Karpas-422 (cell line): ENCODE results near the gene OR2G6. TPM values are rescaled to one million over a fixed set of nuclear protein-coding genes. Genes with fewer than 3 reads are reported as not detected.
"Not testable (repeated sequence)": the region's sequence is repeated elsewhere in the genome, so short reads cannot be mapped to it uniquely, and the experiment has no call there.

Experiments used
- DNase-seq: peaks from one replicate; pipeline ENCODE4 v3.0.0-alpha.2; 2015
- H2AFZ ChIP-seq: fragments of 200-600 bp; sonication (generic); 2 replicates; pipeline ENCODE4 v1.6.1; 2014; ENCODE audit warnings: antibody characterized with exemption, low read length, mixed read lengths
- H3K27ac ChIP-seq: fragments of 200-600 bp; sonication (generic); 2 replicates; pipeline ENCODE4 v1.5.1; 2014; ENCODE audit warnings: mild to moderate bottlenecking, low read length, moderate library complexity
- H3K27me3 ChIP-seq: fragments of 200-600 bp; sonication (generic); 2 replicates; pipeline ENCODE4 v1.6.1; 2014; ENCODE audit warnings: low read length, mixed read lengths
- H3K36me3 ChIP-seq: fragments of 200-600 bp; sonication (generic); 2 replicates; pipeline ENCODE4 v1.6.1; 2014; ENCODE audit warnings: low read length, mixed read lengths; ENCODE audit not compliant: insufficient read depth
- H3K4me1 ChIP-seq: fragments of 200-600 bp; sonication (generic); 2 replicates; pipeline ENCODE4 v1.6.1; 2014; ENCODE audit warnings: mild to moderate bottlenecking, low read length, mixed read lengths
- H3K4me2 ChIP-seq: fragments of 200-600 bp; sonication (generic); 2 replicates; pipeline ENCODE4 v1.6.1; 2014; ENCODE audit warnings: low read length, low read depth, mild to moderate bottlenecking; ENCODE audit not compliant: poor library complexity, severe bottlenecking
- H3K4me3 ChIP-seq: fragments of 200-600 bp; sonication (generic); 2 replicates; pipeline ENCODE4 v1.5.1; 2014; ENCODE audit warnings: mild to moderate bottlenecking, antibody characterized with exemption, low read length, mixed read lengths
- H3K79me2 ChIP-seq: fragments of 200-600 bp; sonication (generic); 2 replicates; pipeline ENCODE4 v1.6.1; 2014; ENCODE audit warnings: mild to moderate bottlenecking, low read length, mixed read lengths
- H3K9ac ChIP-seq: fragments of 200-600 bp; sonication (generic); 2 replicates; pipeline ENCODE4 v1.6.0; 2014; ENCODE audit warnings: low read length
- H3K9me2 ChIP-seq: fragments of 200-600 bp; sonication (generic), shearing (Covaris generic); replicated peaks from 2 replicates; pipeline ENCODE4 v1.6.0; 2014; ENCODE audit warnings: mild to moderate bottlenecking, low read length, moderate library complexity; ENCODE audit not compliant: insufficient read depth
- H3K9me3 ChIP-seq: fragments of 300-700, 200-600 bp; sonication (generic); 2 replicates; pipeline ENCODE4 v1.6.1; 2014; ENCODE audit warnings: low read length, mixed read lengths
- H4K20me1 ChIP-seq: fragments of 200-600 bp; sonication (generic); 2 replicates; pipeline ENCODE4 v1.6.1; 2014; ENCODE audit warnings: mild to moderate bottlenecking, antibody characterized with exemption, low read length, low read depth; ENCODE audit not compliant: insufficient read depth
- total RNA-seq: library from RNA; depleted of rRNA; stranded (reverse); fragments of >200 nt; shearing (Covaris generic); gene quantifications from 2 replicates; pipeline ENCODE4 v1.2.3, GENCODE V29; 2014; ENCODE audit warnings: low replicate concordance; rRNA removed

The OR2G6 gene
- total RNA-seq = not detected in 2 replicates

GRCh38 chr1:248507773-248508172, at the start of gene OR2G6:
Gene OR2G6, plus strand, starts transcription at chr1:248508073. Its CDS starts 13,574 bp downstream, at chr1:248521647.
- not testable (repeated sequence) for H3K27me3 ChIP-seq, H3K4me2 ChIP-seq, H2AFZ ChIP-seq, DNase-seq, H3K9me2 ChIP-seq, H3K27ac ChIP-seq, H3K9ac ChIP-seq, H3K79me2 ChIP-seq, H3K4me3 ChIP-seq, H3K36me3 ChIP-seq, H3K4me1 ChIP-seq, H3K9me3 ChIP-seq, H4K20me1 ChIP-seq

GRCh38 chr1:248459117-248459516, 48.8 kb upstream of the OR2G6 start:
- not testable (repeated sequence) for H3K27ac ChIP-seq, H2AFZ ChIP-seq, H3K36me3 ChIP-seq, H3K27me3 ChIP-seq, DNase-seq, H3K9me2 ChIP-seq, H3K4me3 ChIP-seq, H3K9me3 ChIP-seq, H4K20me1 ChIP-seq, H3K79me2 ChIP-seq, H3K4me2 ChIP-seq, H3K4me1 ChIP-seq, H3K9ac ChIP-seq

- H3K4me1 ChIP-seq = no peaks in the 10 kb centered on the region
- no peak overlapping the region for H3K9ac ChIP-seq
- no peaks in the 10 kb centered on the region for H3K36me3 ChIP-seq
- no peak overlapping the region for H2AFZ ChIP-seq
- H3K27me3 ChIP-seq = no peaks in the 10 kb centered on the region
- H3K79me2 ChIP-seq = no peaks in the 10 kb centered on the region
- no peaks in the 10 kb centered on the region for H3K9me2 ChIP-seq
- H3K4me3 ChIP-seq = no peak overlapping the region
- no peak for DNase-seq
- H4K20me1 ChIP-seq = no peaks in the 10 kb centered on the region
- no peak overlapping the region for H3K27ac ChIP-seq
- no peaks in the 10 kb centered on the region for H3K9me3 ChIP-seq
- H3K4me2 ChIP-seq = no peak overlapping the region
These were observed 36.7 kb upstream of the OR2G6 start for GRCh38 chr1:248471154-248471553.

- not testable (repeated sequence) for H3K27ac ChIP-seq, H3K4me1 ChIP-seq, H3K79me2 ChIP-seq, H2AFZ ChIP-seq, H4K20me1 ChIP-seq, DNase-seq, H3K36me3 ChIP-seq, H3K9ac ChIP-seq, H3K9me3 ChIP-seq, H3K9me2 ChIP-seq, H3K4me3 ChIP-seq, H3K27me3 ChIP-seq, H3K4me2 ChIP-seq
These were observed 35.8 kb upstream of the OR2G6 start for GRCh38 chr1:248472111-248472510.

GRCh38 chr1:248473051-248473450, 34.8 kb upstream of the OR2G6 start, which contains the start of gene OR2T3:
Gene OR2T3, plus strand, starts transcription at chr1:248473351. Its CDS starts 0 bp downstream, at chr1:248473351.
- H3K9ac ChIP-seq, H3K27me3 ChIP-seq, H3K4me2 ChIP-seq: not testable (repeated sequence)

GRCh38 chr1:248475660-248476059, 32.2 kb upstream of the OR2G6 start:
- H3K4me2 ChIP-seq, H3K79me2 ChIP-seq, H3K4me3 ChIP-seq, H3K9me3 ChIP-seq, DNase-seq, H4K20me1 ChIP-seq, H3K9me2 ChIP-seq, H3K9ac ChIP-seq, H3K27me3 ChIP-seq, H3K36me3 ChIP-seq, H2AFZ ChIP-seq, H3K27ac ChIP-seq, H3K4me1 ChIP-seq: not testable (repeated sequence)

More at GRCh38 chr1:248473051-248473450, 34.8 kb upstream of the OR2G6 start, which contains the start of gene OR2T3:
- not testable (repeated sequence) for H3K79me2 ChIP-seq, H4K20me1 ChIP-seq, H3K9me2 ChIP-seq, H3K4me3 ChIP-seq, H3K9me3 ChIP-seq, H3K27ac ChIP-seq, H2AFZ ChIP-seq, DNase-seq, H3K36me3 ChIP-seq, H3K4me1 ChIP-seq

GRCh38 chr1:248481686-248482579, 25.9 kb upstream of the OR2G6 start:
- not testable (repeated sequence) for H3K27ac ChIP-seq, H3K4me1 ChIP-seq, H3K4me3 ChIP-seq, H3K36me3 ChIP-seq, H4K20me1 ChIP-seq, H3K79me2 ChIP-seq, H3K4me2 ChIP-seq, H3K9ac ChIP-seq, H3K27me3 ChIP-seq, H3K9me2 ChIP-seq, H2AFZ ChIP-seq, DNase-seq, H3K9me3 ChIP-seq

- H3K9me3 ChIP-seq, H3K79me2 ChIP-seq, H3K9me2 ChIP-seq, H3K27me3 ChIP-seq, H3K4me3 ChIP-seq, H3K9ac ChIP-seq, H4K20me1 ChIP-seq, H3K4me2 ChIP-seq, H3K36me3 ChIP-seq, H2AFZ ChIP-seq, DNase-seq, H3K27ac ChIP-seq, H3K4me1 ChIP-seq: not testable (repeated sequence)
These were observed 19.6 kb upstream of the OR2G6 start, which contains the start of gene OR2T5 for GRCh38 chr1:248488289-248488688. Gene OR2T5, plus strand, starts transcription at chr1:248488589. Its CDS starts 0 bp downstream, at chr1:248488589.
